SK-N-SH (cell line): ENCODE results near the gene STK11IP. TPM values are rescaled to one million over a fixed set of nuclear protein-coding genes. Genes with fewer than 3 reads are reported as not detected.
A peak's percentile ranks its signal among the peaks of the same experiment; 100 is the strongest.

ENCODE experiments used
- CTCF ChIA-PET: fragments of 300-600, 350-600 bp; formaldehyde crosslinking; extraction: SDS; loops from one replicate; lab custom pipeline; 2021; lab: Yijun Ruan, JAX
- POLR2A ChIA-PET: fragments of 350-600 bp; sonication (Branson Sonifier 250); formaldehyde crosslinking; extraction: SDS; loops from one replicate; lab custom pipeline; 2020; ENCODE audit warnings: antibody characterized with exemption, inconsistent platforms; lab: Yijun Ruan, JAX
- DNase-seq: peaks from one replicate; pipeline ENCODE4 v3.0.0; 2012
- H2AFZ ChIP-seq: fragments of 200-600 bp; sonication (generic); 2 replicates; pipeline ENCODE4 v1.8.1; 2016; ENCODE audit warnings: antibody characterized with exemption, mild to moderate bottlenecking, low read depth
- H3F3A ChIP-seq: fragments of 200-600 bp; sonication (generic); replicated peaks from 2 replicates; pipeline ENCODE3; 2016; ENCODE audit warnings: antibody characterized with exemption, mild to moderate bottlenecking; ENCODE audit not compliant: insufficient read depth
- H3K27ac ChIP-seq, 2 experiments: fragments of 200-500 bp in 1 of 2; fragments of 200-600 bp in 1 of 2; sonication (Bioruptor generic) in 1 of 2; sonication (generic), shearing (Covaris generic) in 1 of 2; 2 replicates each; pipeline versions ENCODE4 v1.5.1 to v1.6.1; 2014 to 2016; ENCODE audit warnings: low read depth in 2 of 2, inconsistent platforms in 1 of 2, low read length in 1 of 2, mild to moderate bottlenecking in 1 of 2, mixed read lengths in 1 of 2
- H3K27me3 ChIP-seq: fragments of 200-600 bp; sonication (generic), shearing (Covaris generic); 2 replicates; pipeline ENCODE4 v1.6.1; 2016; ENCODE audit warnings: mixed run types; ENCODE audit not compliant: insufficient read depth
- H3K36me3 ChIP-seq, 2 experiments: fragments of 200-500 bp in 1 of 2; fragments of 200-600 bp in 1 of 2; sonication (Bioruptor generic) in 1 of 2; sonication (generic) in 1 of 2; replicated peaks in 1 of 2; 2 replicates each; pipeline versions ENCODE3 to v1.5.1; 2014 to 2016; ENCODE audit warnings: low read length in 1 of 2, mild to moderate bottlenecking in 1 of 2; ENCODE audit not compliant: insufficient read depth in 2 of 2, control insufficient read depth in 1 of 2
- H3K4me1 ChIP-seq, 2 experiments: fragments of 200-500 bp in 1 of 2; fragments of 200-600 bp in 1 of 2; sonication (Bioruptor generic) in 1 of 2; sonication (generic), shearing (Covaris generic) in 1 of 2; 2 replicates each; pipeline versions ENCODE4 v1.5.1 to v1.6.1; 2014 to 2016; ENCODE audit warnings: low read depth in 1 of 2, low read length in 1 of 2, mixed run types in 1 of 2; ENCODE audit not compliant: insufficient read depth in 2 of 2, control insufficient read depth in 1 of 2
- H3K4me2 ChIP-seq: fragments of 200-600 bp; sonication (generic), shearing (Covaris generic); 2 replicates; pipeline ENCODE4 v1.6.1; 2017; ENCODE audit warnings: mixed run types
- H3K4me3 ChIP-seq, 2 experiments: fragments of 200-500 bp in 1 of 2; fragments of 200-600 bp in 1 of 2; sonication (Bioruptor generic) in 1 of 2; sonication (generic), shearing (Covaris generic) in 1 of 2; 2 replicates each; pipeline versions ENCODE4 v1.5.1 to v1.8.1; 2014 to 2016; ENCODE audit warnings: low read depth in 2 of 2, inconsistent platforms in 1 of 2, low read length in 1 of 2, mild to moderate bottlenecking in 1 of 2, mixed read lengths in 1 of 2, moderate library complexity in 1 of 2
- H3K79me2 ChIP-seq: fragments of 200-600 bp; sonication (generic); 2 replicates; pipeline ENCODE4 v1.8.1; 2017; ENCODE audit warnings: mild to moderate bottlenecking; ENCODE audit not compliant: insufficient read depth
- H3K9ac ChIP-seq: fragments of 200-600 bp; sonication (generic); 2 replicates; pipeline ENCODE4 v1.6.1; 2017; ENCODE audit warnings: mixed run types
- H3K9me2 ChIP-seq: fragments of 200-600 bp; sonication (generic); 2 replicates; pipeline ENCODE4 v1.6.1; 2017; ENCODE audit warnings: mixed run types
- H3K9me3 ChIP-seq: fragments of 200-600 bp; sonication (generic); 2 replicates; pipeline ENCODE4 v1.6.1; 2017; ENCODE audit warnings: mixed run types, mild to moderate bottlenecking, moderate library complexity
- H4K20me1 ChIP-seq: fragments of 200-600 bp; sonication (generic); 2 replicates; pipeline ENCODE4 v1.6.1; 2017; ENCODE audit warnings: mild to moderate bottlenecking, mixed run types; ENCODE audit not compliant: insufficient read depth
- FOXJ3 ChIP-seq: sonication (generic); formaldehyde crosslinking; IDR thresholded peaks from 2 replicates; pipeline ENCODE4 v1.5.1; 2020; ENCODE audit warnings: mild to moderate bottlenecking, missing genetic modification reagents
- GABPA ChIP-seq: IDR thresholded peaks from 2 replicates; pipeline ENCODE4 v1.4.0; 2012; ENCODE audit warnings: low read depth, mild to moderate bottlenecking
- IRF3 ChIP-seq: fragments of 150-350 bp; IDR thresholded peaks from 2 replicates; pipeline ENCODE4 v1.6.1; 2016; ENCODE audit warnings: mild to moderate bottlenecking, low read depth, low read length
- MEF2A ChIP-seq: IDR thresholded peaks from 2 replicates; pipeline ENCODE4 v1.4.0; 2012; ENCODE audit warnings: low read depth, borderline replicate concordance
- NFIC ChIP-seq: IDR thresholded peaks from 2 replicates; pipeline ENCODE4 v1.4.0; 2012; ENCODE audit warnings: borderline replicate concordance
- POLR2AphosphoS5 ChIP-seq: IDR thresholded peaks from 2 replicates; pipeline ENCODE4 v1.6.1; 2012; ENCODE audit warnings: low read depth, low read length
- RXRA ChIP-seq: IDR thresholded peaks from 2 replicates; pipeline ENCODE4 v1.4.0; 2012; ENCODE audit warnings: low read depth, mild to moderate bottlenecking, borderline replicate concordance
- SIN3A ChIP-seq: IDR thresholded peaks from 2 replicates; pipeline ENCODE4 v1.6.1; 2012; ENCODE audit warnings: low read depth, mild to moderate bottlenecking, low read length, moderate library complexity, borderline replicate concordance
- SMC3 ChIP-seq: IDR thresholded peaks from 2 replicates; pipeline ENCODE4 v1.6.1; 2012; ENCODE audit warnings: low read depth, low read length, improper control_type of control experiment
- TCF12 ChIP-seq: IDR thresholded peaks from 2 replicates; pipeline ENCODE4 v1.4.0; 2012
- TEAD4 ChIP-seq: IDR thresholded peaks from 2 replicates; pipeline ENCODE4 v1.4.0; 2012; ENCODE audit warnings: mild to moderate bottlenecking, borderline replicate concordance; ENCODE audit not compliant: insufficient read depth
- ZBTB33 ChIP-seq: IDR thresholded peaks from 2 replicates; pipeline ENCODE4 v1.4.0; 2012; ENCODE audit warnings: low read depth, borderline replicate concordance
- WGBS: methylation state at CpG from one replicate; pipeline ENCODE4 v1.1.6; 2017; ENCODE audit warnings: low lambda C conversion rate; 5-methylcytosine and 5-hydroxymethylcytosine counted together
- polyA plus RNA-seq, 3 experiments: library from polyadenylated mRNA; depleted of rRNA; stranded (reverse); fragments of >200 nt; gene quantifications; 2 replicates each; pipeline ENCODE4 v1.2.3, GENCODE V29; 2012

Gene STK11IP
- polyA plus RNA-seq, 1 of the 3 experiments (the other 2 are of a cell fraction): 22.9 TPM

GRCh38 chr2:219644801-219645480, 47.3 kb downstream of the STK11IP start:
- H2AFZ ChIP-seq: no peak overlapping the region
- POLR2A ChIA-PET: no interaction called here
- 75% methylated on average over 12 of the region's 17 CpGs for WGBS
- TF ChIP-seq GABPA (no peak), SIN3A (no peak), SMC3 (no peak), RXRA (no peak), FOXJ3 (CRISPR knock-in tag) (no peak), TEAD4 (no peak), IRF3 (no peak), TCF12 (no peak), POLR2AphosphoS5 (no peak), NFIC (no peak), ZBTB33 (no peak), MEF2A (no peak)
- TF ChIP-seq, all 33 proteins: peak for 0
- CTCF ChIA-PET: interaction anchor here (0.6 to 7.3 kb wide), 13 partner anchors 9 to 169 kb away, joined by 3 to 95 read pairs (median 4); partner anchors contain the start of gene OBSL1
- no peak for DNase-seq
- H3K27me3 ChIP-seq: no peaks in the 10 kb centered on the region; the same call in 1 of the 2 replicates
- peaks cover 10% of the 10 kb centered on the region for H3F3A ChIP-seq
- H3K9me3 ChIP-seq: no peaks in the 10 kb centered on the region
- H3K27ac ChIP-seq: peak overlapping the region in 1 of 2 experiments; percentile 44; a peak in 2 of 4 replicates
- no peaks in the 10 kb centered on the region for H4K20me1 ChIP-seq
- H3K36me3 ChIP-seq: no peaks in the 10 kb centered on the region
- no peak overlapping the region for H3K9ac ChIP-seq
- H3K9me2 ChIP-seq: no peaks in the 10 kb centered on the region
- peaks cover 13 to 20% of the 10 kb centered on the region in 2 experiments; a peak in 3 of 4 replicates for H3K4me1 ChIP-seq
- no peak overlapping the region for H3K4me3 ChIP-seq
- H3K4me2 ChIP-seq: peak overlapping the region; percentile 52; the same call in 1 of the 2 replicates
- H3K79me2 ChIP-seq: no peaks in the 10 kb centered on the region
